GM10847 (cell line): Measurements from ENCODE around the gene FAM78A.

ENCODE experiments used
- POLR2A ChIP-seq: IDR thresholded peaks from 2 replicates; pipeline ENCODE4 v1.6.1; 2011; ENCODE audit not compliant: insufficient read length; ENCODE audit errors: extremely low read depth

FAM78A gene

DNA sequence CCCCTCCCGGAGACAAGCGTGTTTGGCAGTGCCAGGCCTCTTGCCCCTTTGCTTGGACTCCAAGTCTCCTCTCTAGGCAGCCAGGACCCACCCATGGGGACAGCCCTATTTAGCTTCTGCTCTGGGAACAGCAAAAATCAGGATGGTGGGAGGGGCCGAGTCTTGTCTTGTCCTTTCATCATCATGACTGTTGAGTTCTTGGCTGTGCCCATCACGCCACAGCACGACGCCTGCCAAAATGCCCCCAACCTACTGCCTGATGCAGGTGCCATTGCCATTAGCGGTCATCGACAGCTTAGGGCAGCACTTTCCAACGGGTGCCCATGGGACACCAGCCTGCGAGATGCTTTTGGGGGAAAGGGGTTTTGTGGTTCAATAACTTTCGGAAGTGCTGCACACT, 32.1 kb upstream of the FAM78A start:
- TF ChIP-seq POLR2A, result no peak

DNA sequence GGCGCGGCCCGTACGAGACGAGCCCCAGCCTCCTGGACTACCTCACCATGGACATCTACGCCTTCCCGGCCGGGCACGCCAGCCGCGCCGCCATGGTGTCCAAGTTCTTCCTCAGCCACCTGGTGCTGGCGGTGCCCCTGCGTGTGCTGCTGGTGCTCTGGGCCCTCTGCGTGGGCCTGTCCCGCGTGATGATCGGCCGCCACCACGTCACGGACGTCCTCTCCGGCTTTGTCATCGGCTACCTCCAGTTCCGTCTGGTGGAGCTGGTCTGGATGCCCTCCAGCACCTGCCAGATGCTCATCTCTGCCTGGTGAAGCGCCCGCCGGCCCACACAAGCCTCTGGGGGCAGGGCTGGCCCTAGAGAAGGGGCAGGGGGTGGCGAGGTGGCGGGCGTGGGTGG, 31.7 kb upstream of the FAM78A start:
- TF ChIP-seq POLR2A, result no peak

DNA sequence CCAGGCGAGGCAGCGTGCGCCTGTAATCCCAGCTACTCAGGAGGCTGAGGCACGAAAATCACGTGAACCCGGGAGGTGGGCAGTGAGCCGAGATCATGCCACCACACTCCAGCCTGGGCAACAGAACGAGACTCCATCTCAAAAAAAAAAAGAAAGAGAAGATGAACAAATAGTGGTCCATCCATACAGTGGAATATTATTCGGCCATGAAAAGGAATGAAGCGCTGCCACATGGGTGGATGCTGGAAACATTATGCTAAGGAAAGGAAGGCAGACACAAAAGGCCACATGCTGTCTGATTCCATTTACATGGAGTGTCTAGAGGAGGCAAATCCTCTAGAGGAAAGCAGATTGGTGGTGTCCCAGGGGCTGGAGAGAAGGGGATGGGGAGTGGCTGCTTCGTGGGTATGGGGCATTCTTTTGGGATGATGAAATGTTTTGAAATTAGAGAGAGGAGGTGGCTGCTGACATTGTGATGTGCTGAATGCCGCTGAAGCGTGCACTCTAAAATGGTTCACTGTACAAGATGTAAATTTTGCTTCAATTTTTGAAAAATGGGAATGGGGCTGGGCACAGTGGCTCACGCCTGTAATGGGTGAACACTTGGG, 30.2 kb upstream of the FAM78A start:
- no peak for TF ChIP-seq POLR2A

DNA sequence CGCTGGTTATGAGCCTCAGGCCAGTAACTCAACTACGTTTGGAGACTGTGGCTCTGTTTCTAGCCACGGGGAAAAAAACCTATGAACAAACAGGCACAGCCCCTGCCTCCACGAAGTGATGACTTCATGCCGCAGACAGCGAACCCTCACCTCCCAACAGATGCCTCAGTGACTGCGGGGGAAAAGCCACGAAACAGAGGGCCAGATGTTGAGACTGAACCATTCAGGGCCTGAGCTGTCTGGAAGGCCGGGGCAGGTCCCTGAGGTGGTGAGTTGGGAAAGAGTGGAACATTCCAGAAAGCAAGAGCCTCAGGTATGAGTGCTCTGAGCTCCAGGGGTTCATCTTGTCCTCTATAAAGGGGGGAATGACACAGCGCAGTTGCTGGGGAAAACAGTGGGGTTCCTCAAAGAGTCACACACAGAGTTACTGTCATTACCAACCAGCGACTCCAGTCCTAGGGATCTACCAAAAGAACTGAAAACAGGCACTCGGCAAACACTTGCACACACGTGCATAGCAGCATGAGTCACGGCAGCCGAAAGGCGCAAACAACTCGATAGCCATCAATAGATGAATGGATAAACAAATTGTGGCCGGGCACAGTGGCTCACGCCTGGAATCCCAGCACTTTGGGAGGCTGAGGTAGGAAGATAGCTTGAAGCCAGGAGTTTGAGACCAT, 28.5 kb upstream of the FAM78A start:
- no peak for TF ChIP-seq POLR2A

DNA sequence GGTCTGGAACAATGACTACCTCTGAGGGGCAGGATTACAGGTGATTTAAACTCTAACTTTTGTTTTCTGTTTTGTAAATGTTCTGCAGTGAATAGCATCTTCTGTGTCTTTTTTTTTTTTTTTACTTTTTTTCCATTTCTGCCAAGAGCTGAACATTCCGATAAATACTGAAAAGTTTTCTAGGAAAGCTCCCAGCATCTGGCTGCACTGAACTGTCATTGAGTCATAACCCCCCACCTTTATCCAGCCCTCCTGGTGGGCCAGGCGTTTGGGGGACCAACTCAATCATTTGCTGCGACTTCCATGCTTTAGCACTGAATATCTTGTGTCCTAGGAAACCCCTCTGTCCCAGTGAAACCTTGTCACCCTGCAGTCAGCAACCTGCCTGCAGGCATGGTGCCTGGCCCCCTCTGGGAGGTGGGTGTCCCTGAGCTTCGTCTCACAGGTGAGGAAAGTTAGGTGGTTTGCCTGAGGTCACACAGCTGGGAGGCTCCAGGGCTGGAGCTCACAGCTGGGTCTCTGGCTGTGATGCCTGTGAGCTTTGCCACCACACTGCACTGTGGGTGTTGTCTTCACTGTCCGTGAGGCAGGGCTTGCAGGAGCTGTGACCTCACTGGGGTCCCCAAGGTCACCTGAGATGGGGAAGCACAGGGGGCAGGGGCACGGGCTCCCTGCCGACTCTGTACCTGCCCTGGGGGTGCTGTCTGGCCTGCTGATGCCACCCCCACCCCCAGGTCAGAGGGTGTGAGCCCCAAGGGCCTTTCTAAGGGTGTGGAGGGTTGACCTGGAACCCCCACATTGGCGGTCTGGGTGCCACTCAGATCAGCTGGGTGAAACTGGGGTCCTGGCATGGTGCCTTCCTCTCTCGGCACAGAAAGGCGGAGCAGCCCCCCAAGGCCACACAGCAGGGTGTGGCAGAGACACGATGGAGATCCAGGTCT, 27.3 kb upstream of the FAM78A start:
- no peak for TF ChIP-seq POLR2A

DNA sequence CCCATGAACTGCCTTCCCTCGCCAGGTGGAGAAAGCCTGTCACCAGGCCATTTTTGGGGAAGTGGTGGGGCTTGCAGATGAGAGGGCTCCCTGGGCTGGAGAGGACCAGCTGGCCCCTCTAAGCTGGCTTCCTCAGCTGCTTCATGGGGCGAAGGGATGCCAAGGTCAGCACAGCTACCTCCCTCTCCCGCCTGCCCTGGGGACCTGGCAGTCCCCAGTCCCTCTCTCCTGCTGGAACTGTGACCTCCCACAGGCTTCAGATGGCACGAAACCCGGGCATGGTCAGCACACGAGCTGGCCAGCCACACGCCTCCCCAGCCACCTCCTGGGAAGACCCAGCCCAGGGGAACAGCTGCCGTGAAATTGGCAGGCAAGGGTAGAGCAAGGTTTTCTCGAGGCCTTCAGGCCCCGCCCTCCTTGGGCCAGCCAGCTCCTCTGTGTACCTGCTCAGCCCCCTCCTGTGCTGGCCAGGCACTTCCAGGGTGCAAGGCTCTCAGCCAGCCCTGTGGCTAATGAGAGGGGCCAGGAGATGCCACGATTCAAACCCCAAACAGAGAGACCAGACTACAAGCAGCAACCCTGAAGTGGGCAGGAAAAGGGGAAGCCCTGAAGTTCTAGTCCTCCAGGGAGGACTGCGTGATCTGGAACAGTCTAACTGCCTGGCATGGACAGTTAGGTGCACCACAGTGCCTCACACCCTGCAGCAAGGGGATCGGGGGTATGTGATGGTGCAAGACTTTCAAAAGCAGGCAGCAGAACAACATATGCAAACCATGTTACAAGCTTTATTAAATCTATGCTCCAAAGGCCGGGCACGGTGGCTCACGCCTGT, 26.1 kb upstream of the FAM78A start:
- no peak for TF ChIP-seq POLR2A

DNA sequence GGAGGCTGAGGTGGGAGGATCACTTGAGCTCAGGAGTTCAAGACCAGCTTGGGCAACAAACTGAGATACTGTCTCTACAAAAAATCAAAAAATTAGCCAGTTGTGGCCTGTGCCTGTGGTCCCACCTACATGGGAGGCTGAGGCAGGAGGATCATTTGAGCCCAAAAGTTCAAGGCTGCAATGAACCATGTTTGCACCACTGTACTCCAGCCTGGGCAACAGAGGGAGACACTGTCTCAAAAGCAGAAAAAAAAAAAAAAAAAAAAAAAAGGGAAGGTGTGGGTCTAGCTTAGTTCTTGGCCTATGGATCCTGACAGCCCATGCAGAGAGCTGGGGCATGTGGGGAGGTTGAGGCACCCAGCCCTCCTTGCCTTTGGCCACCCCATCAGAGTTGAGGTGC, 24.1 kb upstream of the FAM78A start:
- no peak for TF ChIP-seq POLR2A

DNA sequence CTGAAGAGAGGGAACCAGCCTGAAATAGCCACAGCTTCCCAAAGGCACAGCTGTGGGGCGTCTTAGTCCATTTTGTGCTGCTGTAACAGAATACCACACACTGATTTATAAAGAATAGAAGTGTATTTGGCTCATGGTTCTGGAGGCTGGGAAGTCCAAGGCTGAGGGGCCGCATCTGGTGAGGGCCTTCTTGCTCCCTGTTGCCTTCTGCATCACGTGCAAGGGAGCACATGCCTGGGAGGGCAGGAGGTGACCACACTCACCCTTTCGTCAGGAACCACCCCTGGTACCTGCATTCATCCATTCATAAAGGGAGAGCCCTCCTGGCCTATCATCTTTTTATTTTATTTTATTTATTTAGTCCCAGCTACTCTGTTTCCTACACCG, 23.6 kb upstream of the FAM78A start:
- no peak for TF ChIP-seq POLR2A

DNA sequence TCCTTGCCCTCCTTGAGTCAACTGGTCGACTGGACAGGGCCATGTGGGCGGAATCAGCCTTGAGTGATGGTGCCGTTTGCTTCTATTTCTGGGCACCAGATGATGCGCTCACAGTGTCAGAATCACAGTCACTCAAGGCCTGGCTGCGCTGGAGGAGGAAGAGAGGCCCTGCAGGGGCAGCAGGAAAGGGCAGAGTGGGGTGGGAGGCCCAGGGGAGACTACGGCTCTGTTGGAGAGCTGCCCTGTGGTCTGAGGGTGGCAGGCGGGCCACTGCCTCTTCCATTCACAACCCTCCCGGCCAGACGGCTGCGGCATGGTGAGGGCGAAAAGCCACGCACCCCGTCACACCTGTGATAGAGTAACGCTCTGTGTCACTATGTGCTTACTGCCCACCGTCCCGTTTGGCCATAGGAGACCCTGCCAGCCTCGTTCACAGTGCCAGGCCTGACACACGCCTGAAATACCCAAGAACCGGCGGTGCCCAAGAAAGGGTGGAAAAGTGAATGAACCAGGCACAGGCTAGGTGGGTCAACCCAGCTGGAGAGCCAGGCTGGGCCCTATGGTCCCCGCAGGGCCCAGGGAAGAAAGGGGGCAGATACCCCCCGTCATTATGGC, 23.1 kb upstream of the FAM78A start:
- no peak for TF ChIP-seq POLR2A

DNA sequence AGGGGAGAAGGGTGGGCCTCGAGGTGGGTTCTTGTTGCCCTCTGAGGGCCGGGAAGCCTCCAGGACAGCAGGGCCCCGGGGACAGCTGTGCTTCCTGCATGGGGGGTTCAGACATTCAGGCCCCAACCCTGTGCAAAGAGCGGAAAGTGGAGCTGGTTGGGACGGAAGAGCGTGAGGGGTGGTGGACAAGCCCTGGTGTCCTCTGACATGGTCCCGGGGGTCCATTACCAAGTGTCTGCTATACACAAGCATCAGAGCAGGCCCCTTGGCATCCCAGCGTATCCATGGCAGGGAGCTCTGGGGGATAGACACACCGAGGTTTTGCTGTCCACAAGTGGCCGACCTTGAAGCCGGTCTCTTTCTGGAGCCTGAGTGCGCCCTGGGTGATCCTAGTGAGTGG, 22.5 kb upstream of the FAM78A start:
- no peak for TF ChIP-seq POLR2A

DNA sequence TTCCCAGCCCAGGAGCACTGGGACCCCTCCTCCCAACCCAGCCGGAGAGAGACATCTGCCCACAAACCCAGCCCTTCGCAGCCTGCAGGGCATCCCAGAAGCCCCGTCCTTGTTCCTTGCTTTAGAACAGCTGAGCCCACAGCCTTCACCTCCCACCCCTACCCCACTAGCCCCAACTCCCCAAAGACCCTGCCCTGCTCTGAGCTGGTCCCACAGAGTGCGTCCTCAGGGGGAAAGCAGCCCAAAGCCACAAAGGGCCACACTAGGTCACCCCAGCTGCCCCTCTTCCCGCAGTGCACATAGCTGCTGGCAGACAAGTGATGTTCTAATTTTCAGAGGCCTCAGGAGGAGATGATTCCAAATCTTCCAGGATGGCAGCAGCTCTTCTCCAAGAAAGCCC, 22.0 kb upstream of the FAM78A start:
- no peak for TF ChIP-seq POLR2A

DNA sequence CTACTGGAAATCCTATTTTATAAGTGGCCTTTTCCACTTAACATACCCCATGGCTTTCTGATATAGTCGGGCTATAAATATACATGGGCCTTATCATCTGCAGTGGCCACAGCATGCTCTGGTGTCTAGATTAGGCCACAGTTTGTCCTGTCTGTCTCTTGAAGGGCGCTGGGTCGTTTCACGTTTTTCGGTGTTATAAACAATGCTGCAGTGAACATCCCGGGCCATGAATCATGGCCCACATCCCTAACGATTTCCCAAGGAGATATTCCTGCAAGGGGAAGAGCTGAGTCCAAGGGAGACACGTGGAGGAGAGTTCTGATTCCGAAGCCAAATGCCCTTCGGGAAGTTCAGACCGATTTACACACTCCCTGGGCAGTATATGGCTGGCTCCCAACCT, 21.6 kb upstream of the FAM78A start:
- TF ChIP-seq POLR2A, result no peak

DNA sequence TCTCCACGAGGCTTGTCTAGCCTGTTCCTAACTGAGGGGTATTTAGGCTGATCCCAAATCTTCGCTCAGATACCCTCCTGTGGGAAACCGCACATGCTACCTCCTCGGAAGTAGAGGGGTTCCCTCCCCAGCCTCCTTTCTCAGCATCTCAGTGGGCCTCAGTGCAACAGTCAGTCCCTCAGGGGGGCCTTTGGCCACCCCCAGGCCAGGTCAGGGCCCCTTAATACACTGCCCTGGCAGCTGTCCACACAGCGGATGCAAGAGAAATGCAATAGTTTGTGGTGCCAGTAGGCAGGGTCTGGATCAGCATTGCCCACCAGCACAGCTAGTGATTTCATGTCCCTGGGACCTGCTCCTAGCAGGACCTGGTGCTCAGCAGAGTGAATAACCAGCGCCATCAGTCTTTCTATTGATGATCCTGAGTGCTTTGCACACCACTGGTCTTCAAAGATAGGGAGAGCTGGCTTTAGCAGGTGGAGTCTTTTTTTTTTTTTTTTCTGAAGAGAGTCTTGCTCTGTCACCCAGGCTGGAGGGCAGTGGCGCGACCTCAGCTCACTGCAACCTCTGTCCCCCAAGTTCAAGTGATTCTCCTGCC, 20.7 kb upstream of the FAM78A start:
- TF ChIP-seq POLR2A, result no peak

DNA sequence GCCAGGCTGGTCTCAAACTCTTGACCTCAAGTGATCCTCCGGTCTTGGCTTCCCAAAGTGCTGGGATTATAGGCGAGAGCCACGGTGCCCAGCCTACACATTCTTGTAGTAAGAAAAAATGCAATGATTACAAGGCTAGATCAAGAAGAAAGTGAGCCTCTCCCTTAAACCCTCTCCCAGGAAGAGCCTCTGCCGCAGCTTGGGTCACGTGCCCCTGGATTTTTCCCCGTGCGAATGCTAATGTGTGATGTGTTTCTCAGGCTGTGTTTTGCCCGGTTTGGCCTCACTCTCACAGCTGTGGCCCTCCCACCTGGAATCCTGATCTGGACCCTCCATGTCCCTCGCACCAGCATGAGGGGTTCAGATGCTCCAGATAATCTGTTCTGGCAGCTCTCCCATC, 20.1 kb upstream of the FAM78A start:
- no peak for TF ChIP-seq POLR2A
